HEK293T (cell line): ENCODE data around the gene CSRNP2.

Experiments used
- BHLHE40 ChIP-seq: fragments of 450-650 bp; IDR thresholded peaks from 2 replicates; pipeline ENCODE4 v1.6.1; 2016; ENCODE audit warnings: mild to moderate bottlenecking, moderate library complexity, borderline replicate concordance
- HDGF ChIP-seq: fragments of 450-650 bp; IDR thresholded peaks from 2 replicates; pipeline ENCODE4 v1.6.1; 2017; ENCODE audit warnings: antibody characterized with exemption, borderline replicate concordance
- SP1 ChIP-seq: fragments of 450-650 bp; IDR thresholded peaks from 2 replicates; pipeline ENCODE4 v1.6.1; 2017
- SUZ12 ChIP-seq: fragments of 450-650 bp; IDR thresholded peaks from 2 replicates; pipeline ENCODE4 v1.6.1; 2016; ENCODE audit warnings: mild to moderate bottlenecking
- TARDBP ChIP-seq: fragments of 450-650 bp; IDR thresholded peaks from 2 replicates; pipeline ENCODE4 v1.6.1; 2016

DNA sequence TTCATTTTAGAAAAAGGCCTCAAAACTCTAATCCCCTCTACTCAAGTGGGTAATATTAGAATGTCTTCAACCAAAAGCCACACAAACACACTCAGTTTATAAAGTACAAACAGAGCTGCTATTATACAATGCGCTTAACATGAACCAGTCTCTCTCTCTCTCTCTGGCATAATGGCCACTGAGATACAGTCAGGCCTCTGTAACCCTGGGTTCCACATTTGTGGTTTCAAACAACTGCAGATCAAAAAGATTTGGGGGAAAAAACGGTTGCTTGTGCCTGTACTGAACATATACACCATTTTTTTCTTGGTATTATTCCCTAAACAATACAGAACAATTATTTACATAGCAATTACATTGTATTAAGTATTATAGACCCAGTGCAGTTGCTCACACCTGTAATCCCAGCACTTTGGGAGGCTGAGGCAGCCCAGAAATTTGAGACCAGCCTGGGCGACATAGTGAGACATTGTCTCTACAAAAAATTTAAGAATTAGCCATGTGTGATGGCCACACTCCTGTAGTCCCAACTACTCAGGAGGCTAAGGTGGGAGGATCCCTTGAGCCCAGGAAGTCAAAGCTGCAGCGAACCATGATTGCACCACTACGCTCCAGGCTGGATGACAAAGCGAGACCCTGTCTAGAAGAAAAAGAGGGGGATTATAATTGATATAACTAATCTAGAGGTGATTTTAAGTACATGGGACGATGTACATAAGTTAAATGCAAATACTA, 62.8 kb downstream of the CSRNP2 start:
- TF ChIP-seq BHLHE40 (no peak), SP1 (no peak), HDGF (no peak), TARDBP (no peak), SUZ12 (no peak)
